ENCODE data around the gene ENPP1.

DNA sequence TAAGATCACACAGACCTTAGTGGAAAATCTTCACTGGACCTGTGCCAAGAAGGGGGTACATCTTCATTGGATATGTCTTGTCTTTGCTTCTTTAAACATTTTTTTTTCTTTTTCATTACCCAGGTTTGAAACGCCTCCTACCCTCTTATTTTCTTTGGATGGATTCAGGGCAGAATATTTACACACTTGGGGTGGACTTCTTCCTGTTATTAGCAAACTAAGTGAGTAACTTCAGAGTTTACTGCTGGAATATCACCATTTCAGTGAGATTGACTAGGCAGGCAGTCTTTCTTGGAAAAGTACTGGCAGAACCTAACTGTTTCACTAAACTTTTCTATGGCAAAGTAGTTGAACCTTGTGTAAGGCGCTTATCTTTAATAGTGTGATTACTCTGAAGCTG lies 47.0 kb downstream of the ENPP1 start:
- TF ChIP-seq POLR2AphosphoS5 (IDR thresholded peaks at IDR 0.05; ENCODE audit: low read depth, low read length) (no peak), POLR2A (IDR thresholded peaks at IDR 0.05; ENCODE audit: low read depth, low read length) (no peak), TAF1 (IDR thresholded peaks at IDR 0.05; ENCODE audit: borderline replicate concordance, low read depth, low read length) (no peak)

Measured in GM12892 (cell line).